TTC549 (cell line): ENCODE measurements around the gene MSRB2.
"Not testable (repeated sequence)": the region's sequence is repeated elsewhere in the genome, so short reads cannot be mapped to it uniquely, and the experiment has no call there.

ENCODE experiments used
- FAIRE-seq: peaks from 2 replicates; lab custom pipeline; 2012; peaks lifted over from hg19 to GRCh38; lab: Jason Lieb, UNC

Gene MSRB2

DNA sequence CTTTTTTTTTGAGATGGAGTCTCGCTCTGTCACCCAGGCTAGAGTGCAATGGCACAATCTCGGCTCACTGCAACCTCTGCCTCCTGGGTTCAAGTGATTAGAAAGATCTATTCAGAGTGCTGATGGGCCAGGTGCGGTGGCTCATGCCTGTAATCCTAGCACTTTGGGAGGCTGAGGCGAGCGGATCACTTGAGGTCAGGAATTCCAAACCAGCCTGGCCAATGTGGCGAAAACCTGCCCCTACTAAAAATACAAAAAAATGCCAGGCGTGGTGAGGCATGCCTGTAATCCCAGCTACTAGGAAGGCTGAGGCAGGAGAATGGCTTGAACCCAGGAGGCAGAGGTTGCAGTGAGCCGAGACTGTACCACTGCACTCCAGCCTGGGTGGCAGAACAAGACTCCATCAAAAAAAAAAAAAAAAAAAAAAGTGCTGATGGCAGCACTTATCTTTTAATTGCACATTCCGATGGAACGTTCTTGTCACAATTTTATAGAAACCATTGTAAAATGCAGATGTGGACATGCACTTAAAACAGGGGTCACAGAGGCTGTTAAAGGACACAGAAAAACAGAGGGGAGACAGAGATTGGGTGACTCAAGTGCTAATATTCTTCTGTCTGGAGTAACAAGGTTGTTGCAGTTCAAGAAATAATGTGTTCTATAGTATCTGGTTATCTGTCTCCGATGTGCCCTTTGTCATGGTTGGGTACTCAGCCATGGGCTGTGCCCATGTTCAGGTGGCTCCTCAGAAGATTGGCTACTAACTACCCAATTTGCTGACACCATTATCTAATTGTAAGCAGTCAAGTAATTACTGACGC, 25.1 kb upstream of the MSRB2 start:
- not testable (repeated sequence) for FAIRE-seq

DNA sequence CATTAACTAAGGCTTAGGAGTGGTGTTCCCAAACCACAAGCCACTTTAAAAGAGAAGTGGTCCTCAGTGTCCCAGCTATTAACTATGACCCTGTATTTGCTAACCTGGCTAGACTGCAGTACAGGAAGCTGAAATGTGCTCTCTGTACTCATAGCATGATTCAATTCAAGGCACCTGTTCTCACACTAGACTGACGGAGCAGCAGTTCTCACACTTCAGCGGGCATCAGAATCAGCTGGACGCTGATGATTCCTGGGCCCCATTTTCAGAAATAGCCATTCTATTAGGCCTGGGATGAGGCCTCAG, 24.5 kb upstream of the MSRB2 start:
- no peak for FAIRE-seq

DNA sequence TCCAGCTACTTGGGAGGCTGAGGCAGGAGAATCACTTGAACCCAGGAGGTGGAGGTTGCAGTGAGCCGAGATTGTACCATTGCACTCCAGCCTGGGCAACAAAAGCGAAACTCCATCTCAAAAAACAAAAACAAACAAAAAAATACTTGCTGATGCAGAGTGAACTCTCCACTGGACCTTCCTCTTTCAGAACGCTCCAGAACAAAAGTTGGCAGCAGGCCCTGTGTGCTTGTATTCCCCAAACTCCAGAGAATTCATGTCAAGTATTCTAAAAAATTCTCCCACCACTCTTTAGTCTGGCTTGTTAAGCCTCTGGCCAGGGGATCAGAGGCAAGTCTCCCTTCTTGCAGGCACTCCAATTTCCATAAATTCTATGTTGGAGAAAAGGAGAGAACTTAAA, 22.8 kb upstream of the MSRB2 start:
- FAIRE-seq: not testable (repeated sequence)

DNA sequence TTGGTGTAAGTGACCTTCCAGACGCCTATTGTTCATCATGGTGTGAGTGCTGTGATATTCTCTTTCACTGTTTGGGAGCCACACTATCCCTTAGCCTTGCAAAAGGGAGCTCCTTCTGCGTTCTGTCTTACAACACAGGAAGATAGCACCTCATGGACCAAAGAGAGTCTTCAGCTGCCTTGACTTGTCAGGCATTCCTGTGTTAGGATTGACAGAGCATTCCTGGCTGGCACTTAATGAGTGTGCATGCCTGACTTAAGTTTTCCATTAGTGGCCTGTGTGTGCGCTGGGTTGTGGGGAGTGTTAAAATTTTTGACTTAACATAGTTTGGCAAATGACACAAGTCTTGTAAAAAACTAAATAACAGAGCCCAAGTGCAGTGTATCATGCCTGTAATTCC, 21.9 kb upstream of the MSRB2 start:
- no peak for FAIRE-seq

DNA sequence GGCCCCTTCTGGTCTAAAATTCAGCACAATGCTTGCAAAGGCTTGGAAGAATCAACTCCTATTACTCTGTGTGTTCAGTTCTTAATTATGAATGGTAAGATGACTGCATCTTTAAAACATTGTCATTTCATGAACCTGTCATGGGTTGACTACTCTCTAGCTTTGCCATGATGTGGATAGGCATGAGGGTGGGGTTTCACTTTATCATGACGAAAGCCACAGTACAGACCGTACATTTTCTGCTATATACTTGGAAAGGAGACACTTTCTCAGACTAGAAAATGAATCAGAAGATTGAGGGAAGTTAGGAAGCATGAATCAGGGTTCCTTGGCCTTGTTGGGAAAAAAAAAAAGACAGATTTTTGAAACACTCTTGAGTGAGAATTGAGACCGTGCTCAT, 19.7 kb upstream of the MSRB2 start:
- FAIRE-seq: no peak

DNA sequence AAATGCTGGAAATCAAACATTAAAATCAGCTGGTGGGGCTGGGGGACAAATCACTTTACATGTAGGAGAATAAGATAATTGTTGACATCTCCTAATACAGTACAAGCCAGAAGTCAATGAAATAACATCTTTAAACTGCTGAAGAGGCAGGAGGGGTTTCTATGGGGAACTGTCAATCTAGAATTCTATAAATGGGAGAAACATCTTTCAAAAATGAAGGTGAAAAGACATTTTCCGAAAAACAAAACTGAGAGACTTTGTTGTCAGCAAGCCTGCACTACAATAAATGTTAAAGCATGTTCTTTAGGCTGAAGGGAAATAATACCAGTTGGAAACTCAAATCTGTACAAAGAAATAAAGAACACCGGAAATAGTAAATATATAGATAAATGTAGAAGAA, 17.3 kb upstream of the MSRB2 start:
- FAIRE-seq: no peak

DNA sequence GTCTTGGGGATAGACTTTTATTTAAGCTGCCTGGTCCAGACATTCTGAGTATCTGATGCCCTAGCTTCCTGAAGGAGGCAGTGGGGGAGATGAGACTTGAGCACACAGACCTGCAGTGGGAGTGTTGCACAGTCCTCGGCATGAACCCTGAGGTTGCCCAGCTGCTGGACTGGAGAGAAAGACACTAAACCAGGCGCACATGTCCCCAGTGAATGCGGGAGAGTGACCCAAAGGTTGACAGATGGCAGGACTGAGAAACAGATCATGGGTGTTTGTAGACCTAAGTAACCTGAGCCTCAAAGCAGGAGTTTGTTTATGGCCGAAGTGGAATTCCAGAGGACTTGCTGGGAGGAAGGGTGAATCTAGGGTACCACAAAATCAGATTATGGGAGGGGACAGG, 15.7 kb upstream of the MSRB2 start:
- no peak for FAIRE-seq

DNA sequence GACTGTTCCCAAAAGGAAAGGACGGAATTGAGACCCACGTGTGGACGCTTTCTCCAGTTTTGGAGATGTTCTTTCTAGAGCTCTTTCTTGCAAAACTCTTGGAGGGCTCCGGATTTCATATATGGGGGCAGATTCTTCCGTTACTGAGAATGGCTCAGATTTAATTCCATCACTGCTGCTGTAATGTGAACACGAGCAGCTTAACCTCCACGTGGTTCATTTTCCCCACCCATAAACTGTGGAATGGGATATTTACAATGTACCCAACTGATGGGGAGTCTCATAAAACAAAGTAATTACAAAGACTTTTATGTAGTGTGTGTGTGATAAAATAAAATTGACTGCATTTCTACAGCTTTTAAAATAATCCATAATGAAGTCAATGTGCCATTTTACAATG, 15.1 kb upstream of the MSRB2 start:
- FAIRE-seq: no peak

DNA sequence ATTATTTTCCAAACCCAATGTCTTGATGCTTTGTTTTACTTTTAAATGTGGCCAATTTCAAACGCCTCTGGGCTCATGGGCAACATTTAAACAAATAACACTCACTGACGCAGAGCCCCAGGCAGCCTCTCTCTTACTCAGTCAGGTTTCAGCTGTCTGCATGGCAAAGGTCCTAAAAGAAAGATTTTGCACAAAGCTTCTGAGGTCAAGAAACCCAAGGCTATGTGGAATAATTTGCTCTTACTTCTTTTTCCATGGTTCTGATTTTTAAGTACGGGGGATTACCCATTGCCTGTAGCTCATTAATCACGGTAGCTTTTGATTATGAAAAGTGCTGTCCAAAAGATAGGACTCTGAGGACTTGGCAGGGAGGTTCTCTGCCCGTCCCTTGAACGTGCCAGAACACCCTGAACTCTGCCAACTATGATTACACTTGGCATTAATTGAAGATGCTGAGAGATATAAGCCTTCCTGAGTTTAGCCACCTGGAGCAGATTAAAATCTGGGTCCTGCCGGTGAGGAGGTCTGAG, 14.1 kb upstream of the MSRB2 start:
- no peak for FAIRE-seq

DNA sequence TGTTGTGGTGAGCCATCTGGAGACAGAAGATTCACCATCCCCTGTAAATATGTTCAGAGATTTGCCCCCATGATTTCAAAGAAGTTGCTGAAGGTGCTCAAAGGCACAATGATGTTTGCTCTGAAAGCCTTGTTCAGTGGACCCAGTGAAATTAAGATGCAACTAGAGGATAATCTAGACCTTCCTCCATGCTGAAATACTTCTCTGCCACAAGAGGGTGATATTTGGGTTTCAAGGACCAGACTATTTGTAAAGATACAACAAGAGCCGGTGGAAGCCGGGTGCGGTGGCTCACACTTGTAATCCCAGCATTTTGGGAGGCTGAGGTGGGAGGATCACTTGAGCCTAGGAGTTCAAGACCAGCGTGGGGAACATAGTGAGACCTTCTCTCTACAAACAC, 13.5 kb upstream of the MSRB2 start:
- FAIRE-seq: no peak

DNA sequence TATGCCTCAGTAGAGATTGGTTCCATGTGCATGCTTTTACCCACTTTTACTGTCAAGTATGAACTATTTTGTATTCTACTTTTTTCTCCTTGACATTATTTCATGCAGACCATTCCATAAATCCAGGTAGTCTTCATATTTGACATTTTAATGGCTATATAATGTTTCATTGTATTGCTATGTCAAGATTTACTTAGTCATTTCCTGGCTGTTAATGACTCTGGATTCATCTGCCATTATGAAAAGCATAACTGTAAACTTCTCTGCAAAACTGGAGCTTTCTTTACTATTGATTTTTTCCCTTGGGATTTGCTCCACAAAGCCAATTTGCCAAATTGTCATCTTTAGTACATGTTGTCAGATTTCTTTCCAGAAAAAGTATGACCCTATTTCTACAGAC, 6.8 kb upstream of the MSRB2 start:
- no peak for FAIRE-seq

DNA sequence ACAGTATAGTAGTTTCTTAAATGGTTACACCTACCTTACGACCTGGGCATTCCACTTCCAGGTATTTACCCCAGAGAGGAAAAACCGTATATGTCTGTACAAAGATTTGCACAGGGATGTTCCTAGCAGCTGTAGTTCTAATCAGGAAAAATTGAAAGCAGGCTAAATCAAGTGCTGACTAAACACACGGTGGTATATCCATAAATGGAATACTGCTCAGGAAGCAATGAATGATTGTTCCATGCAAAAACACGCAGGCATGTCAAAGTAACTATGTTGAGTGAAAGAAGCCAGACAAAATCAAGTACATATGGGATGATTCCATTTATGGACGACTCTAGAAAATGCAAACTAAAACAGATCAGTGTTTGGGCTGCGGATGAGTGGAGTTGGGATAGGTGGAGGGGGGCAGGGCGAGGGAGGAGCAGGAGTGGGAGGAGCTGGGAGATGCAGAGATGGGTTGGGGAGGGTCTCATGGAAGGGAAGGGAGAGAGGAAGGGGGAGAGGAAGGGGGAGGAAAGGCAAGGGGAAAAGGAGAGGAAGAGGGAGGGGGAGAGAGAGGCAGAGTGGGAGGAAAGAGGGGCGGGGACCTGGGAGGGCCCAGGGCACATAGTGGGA, 484 bp upstream of the MSRB2 start:
- no peak for FAIRE-seq

DNA sequence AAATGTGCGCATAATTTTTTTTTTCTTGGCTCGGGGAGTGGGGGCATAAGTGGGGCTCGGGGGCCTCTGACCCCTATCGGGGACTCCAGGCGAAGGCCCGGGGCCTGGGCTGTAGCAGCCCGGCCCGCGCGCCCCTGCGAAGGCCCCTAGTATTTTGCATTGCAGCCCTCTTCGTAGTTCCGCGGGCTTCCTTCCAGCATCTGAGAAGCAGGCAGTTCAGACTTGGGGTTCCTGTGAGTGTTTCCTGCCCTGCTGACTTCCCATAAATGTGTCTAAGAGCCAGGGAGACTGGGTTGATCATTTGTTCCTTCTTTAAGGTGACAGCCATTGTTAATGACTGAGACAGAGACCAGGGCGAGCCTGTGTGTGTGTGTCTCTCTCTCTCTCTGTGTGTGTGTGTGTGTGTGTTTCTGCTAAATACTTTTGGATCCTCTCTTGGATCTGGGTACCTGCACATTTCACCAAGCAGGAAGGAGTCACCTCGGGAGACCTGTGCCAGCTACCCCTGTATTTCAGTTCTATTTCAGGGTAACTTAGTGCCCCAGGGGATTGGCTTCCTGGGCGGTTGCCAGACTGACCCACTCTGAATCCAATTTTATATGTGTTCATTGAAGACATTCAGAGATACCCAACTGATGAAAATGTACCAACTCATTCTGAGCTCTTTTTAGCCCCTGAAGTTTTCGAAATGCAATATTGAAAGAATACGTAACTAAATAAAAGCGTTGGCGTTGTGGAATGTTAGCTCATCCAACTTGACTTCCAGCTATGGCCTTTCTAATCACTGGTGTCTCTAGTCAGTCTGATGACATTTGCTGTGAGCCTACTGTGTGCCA, 805 bp downstream of the MSRB2 start:
- FAIRE-seq: no peak

DNA sequence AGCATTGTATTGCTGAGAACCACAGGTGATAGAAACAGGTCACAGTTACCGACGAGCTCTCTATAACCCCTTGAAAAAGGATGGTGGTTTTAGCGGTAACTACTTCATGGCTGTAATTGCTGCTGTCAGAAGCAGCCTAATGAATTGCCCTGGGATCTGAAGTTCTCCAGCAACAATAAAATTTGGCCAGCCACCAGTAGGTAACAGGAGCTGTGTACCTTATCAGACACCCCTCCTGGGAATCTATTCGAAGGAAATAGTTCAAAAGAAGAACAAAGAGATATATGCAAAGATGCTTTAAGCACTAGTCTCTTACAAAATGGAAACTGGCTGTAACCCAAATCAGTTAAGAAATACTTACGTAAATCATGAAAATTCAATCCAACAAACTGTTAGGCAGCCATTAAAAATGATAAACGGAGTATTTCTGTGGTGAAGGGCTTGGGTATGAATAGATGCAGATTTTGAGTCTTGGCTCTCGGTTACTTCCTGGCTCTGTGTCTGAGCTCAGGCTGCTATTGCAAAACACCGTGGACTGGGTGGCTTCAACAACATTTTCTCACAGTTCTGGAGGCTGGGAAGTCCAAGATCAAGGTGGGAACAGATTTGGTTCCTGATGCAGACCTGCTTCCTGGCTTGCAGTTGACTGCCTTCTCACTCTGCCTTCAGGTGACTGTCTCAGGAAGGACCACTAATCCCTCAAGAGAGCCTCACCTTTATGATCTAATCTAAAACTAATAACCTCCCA, 1.6 kb downstream of the MSRB2 start:
- no peak for FAIRE-seq

DNA sequence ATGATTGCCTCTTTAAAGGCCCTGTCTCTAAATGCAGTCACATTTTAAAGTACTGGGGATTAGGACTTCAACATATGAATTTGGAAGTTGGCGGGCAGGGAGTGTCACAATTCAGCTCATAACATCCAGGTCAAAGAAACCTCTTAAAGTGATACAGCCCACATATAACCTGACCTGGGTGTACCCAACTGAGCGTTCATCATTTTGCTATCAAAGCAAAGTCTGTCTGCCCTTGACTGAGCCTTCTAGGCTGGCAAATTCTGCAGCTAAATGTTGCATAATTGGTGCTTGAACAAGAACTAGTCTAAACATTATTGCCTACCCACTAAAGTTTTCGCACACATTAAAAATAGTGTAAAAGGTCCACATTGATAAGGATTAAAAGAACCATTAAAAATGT, 3.7 kb downstream of the MSRB2 start:
- FAIRE-seq: no peak

DNA sequence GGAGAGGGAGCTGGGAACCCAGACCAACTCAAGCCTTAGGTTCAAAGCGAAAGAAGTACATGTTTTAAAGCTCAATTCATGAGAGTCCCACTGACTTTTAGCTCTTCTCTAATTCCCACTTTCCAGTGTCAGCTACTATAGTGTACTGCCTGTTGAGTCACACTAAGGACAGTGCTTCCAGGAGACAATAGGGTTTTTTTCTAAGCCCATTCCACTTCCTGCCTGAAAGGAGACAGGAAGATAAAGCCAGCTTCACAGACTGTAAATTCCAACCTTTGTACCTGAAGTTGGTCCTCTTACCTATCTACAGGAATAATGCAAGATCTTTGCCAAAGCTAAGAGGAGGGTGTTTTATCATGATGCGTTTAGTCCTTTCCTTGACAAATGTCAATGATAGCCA, 4.4 kb downstream of the MSRB2 start:
- no peak for FAIRE-seq

DNA sequence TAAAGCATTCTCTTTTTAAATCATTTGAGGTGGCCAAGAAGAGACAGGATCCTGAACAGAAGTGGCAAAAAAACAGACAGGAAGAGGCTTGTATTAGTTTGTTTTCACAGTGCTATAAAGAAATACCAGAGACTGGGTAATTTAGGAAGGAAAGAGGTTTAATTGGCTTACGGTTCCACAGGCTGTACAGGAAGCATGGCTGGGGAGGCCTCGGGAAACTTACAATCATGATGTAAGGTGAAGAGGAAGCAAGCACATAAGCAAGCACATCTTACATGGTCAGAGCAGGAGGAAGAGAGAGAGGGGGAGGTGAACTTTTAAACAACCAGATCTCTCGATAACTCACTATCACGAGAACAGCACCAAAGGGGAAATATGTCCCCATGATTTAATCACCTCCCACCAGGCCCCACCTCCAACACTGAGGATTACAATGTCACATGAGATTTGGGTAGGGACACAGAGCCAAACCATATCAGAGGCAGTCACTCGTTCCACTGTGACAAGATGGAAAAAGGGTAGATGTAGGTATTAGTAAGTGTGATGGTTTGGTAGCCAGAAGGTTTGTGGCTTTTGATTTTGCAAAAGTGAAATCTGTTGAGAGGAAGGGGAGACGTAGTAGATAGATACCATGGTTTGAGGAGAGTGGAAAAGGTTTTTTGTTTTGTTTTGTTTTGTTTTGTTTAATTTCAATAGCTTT, 5.1 kb downstream of the MSRB2 start:
- FAIRE-seq: no peak

DNA sequence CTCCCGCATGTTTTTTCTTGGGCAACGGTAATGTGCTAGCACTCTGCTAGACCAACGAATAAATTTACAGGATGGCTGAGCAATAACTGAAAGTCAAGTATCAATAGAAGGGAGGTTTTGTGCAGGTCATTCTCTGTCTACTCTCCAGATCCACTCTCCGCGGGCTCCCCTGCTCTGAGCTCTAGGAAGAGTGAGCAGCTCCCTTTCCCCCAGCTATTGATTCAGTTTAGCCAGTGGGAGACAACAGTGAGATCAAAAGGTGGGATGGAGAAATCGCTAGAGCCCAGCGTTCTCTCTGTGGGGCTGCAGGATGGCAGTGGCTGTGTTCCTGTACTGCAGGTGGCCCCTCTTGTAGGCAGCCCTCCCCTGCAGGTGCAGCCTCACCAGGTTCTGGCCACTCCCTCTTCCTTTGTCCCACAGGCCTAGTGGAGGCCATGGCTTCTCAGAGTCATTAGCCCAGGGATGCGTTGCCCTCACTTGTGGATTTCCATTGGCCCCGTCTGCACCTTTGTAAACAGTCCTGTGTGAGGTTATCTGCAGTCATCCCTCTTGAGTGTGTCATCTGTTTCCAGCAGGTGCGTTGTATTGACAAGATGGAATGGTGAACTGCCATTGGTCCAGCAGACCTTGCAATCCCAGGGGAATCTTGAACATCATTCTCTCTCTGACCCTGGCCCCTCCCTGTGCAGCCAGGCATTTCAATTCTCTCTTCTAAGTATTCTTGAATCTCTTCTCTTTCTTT, 11.1 kb downstream of the MSRB2 start:
- FAIRE-seq: no peak

DNA sequence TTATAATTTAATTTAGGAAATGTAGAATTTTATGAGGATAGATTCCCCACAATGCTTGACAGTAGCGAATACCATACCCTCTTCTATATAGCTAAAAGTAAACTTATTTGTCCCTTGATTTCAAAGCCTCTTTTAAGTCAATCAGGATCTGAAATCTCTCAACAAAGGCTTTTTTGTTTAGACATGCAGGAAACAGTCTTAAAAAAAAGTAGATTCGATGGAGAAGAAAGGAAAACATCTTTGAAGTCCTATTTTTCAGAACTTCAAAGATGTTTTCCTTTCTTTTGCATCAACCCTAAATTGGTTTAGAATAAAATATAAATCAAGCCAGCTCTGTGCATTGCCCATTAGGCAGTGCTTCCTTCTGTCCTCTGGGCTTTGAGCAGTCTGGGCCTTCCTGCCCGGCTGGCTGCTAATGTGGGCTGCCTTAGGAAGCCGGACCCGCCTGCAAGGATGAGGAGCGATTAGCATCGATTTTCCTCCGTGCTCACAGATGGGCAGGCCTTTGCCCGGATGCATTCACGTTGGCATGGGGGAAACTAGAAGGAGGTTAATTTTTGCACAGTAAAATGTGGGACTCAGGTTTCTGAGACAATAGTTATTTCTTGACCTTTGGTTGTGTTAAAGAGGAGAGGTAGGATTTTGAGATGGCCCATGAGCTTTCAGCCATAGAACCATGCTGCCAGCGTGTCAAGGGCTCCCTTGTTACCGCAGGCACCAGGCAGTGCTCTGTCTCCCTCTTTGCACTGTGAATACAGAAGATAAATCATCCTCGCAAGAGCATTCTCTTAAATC, 15.5 kb downstream of the MSRB2 start:
- FAIRE-seq: no peak
